Dermis blood vessel endothelial cell (primary cell): ENCODE results near the gene SLC25A20. TPM values are rescaled to one million over a fixed set of nuclear protein-coding genes. Genes with fewer than 3 reads are reported as not detected.

Experiments used
- DNase-seq: peaks from one replicate; pipeline ENCODE4 v3.0.0; 2010
- total RNA-seq: library from RNA; depleted of rRNA; stranded (reverse); fragments of >200 nt; gene quantifications from 2 replicates; pipeline ENCODE4 v1.2.3, GENCODE V29; 2014

Gene SLC25A20
- total RNA-seq, 1 donor from 2014 or later, result 29.3 TPM

DNA sequence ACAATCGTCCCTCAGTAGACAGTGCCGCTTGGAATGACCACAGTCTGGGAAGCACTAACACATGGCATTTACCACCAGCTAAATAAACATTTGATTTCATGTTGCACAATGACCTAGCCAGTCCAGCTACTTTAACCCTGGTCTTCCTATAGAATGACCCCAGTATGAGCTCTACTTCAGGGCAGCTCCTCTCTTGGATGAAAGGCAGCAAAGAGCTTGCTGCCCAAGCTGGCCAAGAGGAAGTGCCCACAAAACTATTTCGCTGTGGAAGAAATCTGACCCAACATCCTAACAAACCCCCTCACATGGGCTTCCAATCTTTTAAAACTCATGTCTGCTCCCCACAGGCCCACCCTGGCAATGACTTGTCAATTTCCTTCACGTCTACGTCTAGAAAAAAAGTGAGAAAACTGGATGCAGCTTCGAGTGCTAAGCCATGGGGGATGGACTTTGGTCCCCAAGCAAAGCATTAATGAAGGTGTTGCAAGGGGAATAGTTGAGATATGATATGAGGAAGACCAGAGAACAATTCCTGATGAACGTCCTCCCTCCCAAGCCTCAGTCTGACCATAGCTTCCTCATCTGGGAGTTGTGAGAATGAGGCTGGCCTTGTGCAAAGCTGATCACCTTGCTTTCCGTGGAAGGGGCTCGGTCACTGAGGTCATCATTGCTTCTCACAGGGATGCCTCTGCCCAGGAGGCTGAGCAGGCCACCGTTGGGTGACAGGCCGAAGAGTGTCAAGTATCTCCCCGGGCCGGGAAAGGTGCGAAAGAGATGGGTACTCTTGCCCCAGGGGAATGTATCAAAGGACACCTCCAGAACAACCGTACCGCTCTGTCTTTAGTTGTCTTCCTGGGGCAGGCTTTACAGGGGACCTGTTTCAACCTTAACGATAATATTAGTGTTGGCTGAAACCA is 964 bp downstream of the SLC25A20 start:
- peak; percentile 7 for DNase-seq

DNA sequence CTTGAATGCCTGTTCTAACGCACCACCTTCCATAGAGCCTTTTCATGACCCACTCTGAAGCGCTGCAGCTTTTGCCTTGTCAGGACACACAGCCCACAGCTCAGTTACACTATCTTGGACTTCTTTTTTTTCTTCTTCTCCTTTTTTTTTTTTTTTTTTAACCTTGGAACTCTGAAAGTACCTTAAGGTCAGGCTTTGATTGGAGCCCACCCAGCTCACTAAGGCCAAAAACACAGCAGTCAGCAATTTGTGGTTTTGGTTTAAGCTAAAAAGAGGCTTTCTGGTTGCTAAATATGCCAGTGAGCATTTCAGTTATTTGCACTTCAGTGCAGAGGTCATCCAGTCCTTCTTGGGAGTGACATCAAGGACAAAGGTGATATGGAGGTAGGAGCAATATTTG is 1.7 kb downstream of the SLC25A20 start:
- DNase-seq, result no peak

DNA sequence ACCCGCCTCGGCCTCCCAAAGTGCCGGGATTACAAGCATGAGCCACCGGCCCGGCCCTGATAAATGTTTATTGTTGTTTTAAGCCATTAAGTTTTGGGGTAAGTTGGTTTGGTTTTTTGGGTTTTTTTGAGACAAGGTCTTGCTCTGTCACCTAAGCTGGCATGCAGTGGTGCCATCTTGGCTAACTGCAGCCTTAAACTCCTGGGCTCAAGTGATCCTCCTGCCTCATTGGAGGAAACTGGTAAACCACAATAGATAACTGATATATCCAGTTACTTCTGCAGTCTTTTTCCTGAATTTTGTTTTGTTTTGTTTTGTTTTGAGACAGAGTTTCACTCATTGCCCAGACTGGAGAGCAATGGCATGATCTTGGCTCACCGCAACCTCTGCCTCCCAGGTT is 4.2 kb downstream of the SLC25A20 start:
- no peak for DNase-seq

DNA sequence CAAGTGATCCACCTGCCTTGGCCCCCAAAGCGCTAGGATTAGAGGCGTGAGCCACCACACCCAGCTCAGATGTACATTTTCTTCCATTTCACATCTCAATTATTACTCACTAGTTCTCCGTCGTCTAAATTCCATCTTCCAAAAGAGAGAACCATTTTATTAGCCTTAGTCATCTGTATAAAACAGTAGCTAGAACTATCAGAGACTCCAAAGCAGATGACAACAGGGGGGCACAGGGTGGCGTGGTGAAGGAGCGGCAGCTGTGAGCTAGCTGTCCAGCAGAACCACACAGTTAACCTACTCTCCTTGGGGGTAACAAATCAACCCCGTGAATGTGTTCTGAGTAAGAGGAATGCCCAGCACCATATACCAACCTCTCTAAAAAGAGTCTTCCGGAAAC is 7.1 kb downstream of the SLC25A20 start:
- no peak for DNase-seq

DNA sequence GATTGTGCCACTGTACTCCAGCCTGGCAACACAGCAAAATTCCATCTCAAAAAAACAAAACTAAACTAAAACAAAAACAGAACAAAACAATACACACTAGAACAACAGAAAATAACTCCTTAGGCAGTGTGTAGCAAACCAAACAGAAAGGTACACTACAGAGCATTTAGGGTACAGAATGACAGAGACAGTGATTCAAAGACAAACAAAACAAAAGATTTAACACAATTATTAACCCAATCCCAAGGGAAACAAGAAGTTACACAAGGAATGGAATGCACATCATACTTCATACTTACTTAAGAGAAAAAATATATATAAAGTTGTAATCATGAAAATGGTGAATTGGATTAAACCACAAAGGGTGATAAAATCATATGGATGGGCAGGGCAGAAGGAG is 12.9 kb downstream of the SLC25A20 start:
- DNase-seq, result no peak

DNA sequence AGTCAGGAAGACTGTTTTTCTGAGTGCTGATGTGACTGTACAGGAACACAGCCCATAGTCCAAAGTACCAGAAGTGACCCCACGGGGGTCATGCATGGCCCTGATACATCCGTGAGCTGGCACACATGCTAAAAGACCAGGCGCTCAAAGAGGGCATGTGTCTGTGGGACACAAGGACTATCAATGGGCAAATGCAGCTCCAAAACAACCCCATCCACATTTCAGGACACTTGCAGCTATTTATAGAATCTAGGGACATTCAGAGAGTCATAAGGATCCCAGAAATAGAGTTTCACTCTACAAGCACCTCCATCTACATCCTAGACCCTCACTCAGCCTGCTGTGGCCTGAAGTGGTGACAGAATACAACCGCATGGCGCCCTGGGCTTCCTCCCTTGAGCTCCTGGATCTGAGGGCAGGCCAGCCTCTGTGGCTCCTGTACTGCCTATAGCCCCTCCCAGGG is 17.0 kb downstream of the SLC25A20 start:
- DNase-seq, result no peak

DNA sequence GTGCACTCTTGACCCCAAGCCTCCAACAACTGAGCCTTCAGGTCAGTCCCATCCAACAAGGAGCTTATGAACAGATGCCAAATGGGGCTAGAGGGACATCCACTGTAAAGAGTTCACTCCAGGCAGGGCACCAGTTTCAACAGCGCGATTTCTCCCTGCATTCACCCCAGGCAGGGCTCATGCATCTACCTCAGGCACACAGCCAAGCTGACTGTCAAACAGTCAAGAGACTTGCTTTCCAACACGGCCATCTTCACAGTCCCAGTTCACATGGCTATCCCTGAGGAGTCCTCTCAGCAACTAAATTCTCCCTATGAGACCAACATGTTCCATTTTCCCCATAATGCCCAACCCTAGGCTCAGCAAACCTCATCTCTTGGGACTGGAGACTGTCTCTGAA is 17.7 kb downstream of the SLC25A20 start:
- no peak for DNase-seq

DNA sequence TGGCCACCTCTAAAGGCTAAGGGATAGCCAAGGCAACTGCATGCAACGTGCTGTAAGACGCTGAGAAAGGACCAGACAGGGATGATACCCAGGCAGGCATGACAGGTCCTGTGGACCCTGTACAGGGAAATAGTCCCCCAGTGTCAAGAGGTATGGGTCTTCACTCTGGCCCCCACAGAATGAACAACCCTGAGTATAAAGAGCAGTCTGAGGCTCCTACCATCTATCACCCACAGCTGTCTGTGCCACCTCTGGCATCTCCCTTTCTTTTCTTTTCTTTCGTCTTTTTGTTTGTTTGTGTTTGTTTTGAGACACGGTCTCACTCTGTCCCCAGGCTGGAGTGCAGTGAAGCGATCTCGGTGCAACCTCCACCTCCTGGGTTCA is 18.7 kb downstream of the SLC25A20 start:
- DNase-seq, result no peak

DNA sequence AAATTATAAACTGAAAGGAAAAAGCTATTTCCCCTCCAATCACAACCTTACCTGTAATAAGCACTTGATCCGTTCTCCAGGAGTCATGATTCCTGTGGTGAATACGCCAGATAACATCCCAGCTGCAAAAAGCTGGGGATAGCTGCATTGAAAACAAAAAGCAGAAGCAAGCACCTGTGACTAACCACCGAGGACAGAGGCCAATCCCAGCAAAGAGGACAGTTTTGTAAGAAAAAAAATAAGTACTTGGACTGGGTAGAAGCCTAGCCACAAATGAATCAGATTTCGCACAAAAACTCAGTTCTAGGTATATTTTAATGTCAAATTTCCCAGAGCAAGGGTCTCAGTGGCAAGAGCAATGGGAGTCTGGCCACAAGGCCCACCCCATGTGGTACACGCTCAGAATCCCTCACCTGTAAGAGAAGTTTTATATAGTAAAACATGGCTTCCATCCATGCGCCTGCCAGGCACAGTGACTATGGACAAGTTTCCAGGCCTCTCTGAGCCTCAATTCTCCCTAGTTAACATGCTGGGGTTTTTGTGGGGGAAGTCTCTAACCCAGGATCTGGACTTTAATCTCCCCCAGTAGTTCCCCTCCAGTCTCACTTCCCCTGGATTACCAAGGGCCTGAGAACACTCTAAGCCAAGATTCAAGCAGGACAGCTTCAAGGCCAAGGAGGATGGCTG is 19.2 kb downstream of the SLC25A20 start:
- no peak for DNase-seq

DNA sequence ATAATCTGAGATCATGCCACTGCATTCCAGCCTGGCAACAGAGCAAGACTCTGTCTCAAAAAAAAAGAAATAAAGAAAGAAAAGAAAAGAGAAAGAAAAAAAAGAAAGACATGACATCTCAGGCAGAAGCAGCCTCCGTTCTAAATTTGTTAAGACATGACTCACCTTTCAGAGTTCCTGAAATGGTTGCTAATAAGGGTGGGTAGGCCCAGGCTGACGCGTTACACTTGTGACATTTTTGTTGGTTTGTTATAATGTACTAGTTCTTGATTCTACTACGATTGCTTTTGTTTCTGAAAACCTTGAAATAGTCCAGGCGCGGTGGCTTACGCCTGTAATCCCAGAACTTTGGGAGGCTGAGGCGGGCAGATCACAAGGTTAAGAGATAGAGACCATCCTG is 21.0 kb downstream of the SLC25A20 start:
- DNase-seq, result no peak

DNA sequence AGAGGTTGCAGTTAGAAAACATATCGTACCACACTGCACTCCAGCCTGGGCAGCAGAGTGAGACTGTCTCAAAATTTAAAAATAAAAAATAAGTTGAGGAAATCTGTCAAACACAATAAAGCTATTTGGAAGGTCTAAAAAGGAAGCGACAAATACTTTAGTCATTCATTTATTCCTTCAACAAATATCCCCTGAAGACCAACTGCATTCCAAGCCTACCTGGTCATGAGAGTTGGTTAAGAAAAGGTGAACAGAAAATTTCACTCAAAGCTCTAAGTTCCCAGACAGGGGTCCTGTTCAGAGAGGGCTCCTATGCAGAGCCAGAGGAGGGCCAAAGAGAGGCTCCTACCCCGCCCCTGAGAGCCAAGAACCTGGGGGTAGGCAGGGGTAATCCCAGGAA is 35.6 kb downstream of the SLC25A20 start:
- DNase-seq, result peak; percentile 13

DNA sequence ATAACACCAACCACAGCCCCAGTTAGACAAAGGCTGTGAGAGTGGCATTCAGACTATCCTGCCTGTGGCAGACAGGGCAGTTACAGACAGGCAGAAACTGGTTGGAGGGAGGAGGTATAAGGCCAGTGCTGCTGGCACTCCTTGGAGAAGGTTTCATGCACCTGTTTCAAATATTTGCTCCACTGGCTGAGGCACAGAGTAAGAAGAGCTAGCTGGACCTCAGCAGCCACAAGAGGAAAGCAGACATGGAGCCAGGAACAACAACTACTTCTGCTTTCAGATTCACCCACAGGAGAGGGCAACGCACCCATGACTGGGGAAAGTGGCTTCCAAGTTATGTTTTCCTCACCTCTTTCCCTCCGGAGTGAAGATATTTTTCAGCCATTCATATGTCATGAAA is 39.5 kb downstream of the SLC25A20 start:
- no peak for DNase-seq

DNA sequence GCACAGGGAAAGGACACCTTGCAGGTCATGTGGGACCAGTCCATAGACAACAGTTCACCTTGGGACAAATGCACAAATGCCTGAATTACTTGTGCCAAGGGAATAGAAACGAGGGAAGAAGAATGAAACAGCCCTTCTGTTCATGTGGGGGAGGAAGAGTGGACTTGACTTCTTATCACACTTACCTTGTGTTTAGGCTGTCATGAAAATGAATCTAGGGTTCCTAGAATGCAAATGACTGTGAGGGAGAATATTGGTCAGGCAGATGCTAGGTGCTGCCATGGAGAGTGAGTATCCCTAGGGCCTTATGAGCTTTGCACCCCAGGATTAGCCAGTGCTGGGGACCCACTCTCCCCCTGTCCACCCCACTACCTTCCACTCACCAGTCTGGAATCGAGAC is 40.0 kb downstream of the SLC25A20 start:
- no peak for DNase-seq

DNA sequence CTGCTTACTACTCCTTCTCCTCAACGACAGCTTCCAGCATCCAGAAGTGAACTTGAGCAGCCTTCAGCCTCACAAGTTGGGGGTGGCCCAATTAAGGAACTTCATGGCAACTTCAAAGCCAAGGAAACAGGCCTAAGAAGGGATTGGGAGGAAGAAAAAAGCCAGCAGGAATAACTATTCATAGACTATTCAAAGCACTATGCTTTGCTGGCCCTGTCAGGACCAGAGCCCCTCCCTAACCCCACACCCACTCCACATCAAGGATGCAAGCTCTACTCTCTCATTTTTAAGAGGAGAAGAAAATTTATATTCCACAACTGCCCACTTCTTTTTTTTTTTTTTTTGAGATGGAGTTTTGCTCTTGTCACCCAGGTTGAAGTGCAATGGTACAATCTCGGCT is 41.0 kb downstream of the SLC25A20 start:
- no peak for DNase-seq

DNA sequence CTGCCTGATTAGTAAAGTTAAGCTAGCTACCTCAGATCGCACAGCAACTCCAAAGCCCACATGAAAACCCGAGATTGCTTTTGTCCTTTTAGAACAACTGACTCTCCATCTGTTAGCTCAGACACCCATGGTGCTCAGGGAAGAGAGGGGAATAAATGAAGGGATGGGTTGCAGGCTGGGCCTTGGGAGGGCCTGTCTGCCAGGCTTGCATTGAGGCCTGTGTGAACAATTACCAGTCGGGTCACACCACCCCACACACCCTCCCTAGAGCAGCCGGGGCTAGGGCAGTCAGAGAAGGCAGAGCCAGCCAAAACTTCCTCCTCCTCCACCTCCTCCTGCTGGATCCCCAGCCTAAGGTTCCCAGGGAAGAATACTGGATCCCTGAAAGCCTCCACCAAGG is 42.2 kb downstream of the SLC25A20 start:
- DNase-seq, result no peak

DNA sequence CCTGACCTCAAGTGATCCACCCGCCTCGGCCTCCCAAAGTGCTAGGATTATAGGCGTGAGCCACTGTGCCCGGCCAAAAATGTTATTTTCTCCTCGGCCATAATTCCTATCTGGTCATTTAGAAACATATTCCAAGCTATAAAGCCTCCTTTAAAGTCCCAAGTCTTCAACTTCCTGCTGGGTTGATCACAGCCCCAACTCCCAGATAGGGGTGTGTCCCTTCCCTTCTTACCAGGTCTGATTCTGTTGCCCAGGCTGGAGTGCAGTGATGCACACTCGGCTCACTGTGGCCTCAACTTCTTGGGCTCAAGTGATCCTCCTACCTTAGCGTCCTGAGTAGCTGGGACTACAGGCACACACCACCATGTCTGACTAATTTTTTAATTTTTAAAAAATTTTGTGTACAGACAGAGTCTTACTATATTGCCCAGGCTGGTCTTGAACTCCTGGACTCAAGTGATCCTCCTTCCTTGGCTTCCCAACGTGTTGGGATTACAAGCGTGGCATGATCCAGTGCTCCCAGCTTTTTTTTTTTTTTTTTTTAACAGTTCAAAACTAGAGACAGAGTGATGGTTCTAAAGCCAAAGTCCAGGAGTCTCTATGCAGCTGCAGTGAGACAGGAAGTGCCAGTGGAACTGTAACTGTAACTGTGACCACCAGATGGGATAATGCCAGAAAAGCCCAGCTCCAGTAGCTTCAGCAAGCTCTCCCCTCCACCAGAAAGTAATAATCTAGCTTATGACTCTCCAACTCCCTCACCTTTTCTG is 42.8 kb downstream of the SLC25A20 start:
- DNase-seq, result no peak

DNA sequence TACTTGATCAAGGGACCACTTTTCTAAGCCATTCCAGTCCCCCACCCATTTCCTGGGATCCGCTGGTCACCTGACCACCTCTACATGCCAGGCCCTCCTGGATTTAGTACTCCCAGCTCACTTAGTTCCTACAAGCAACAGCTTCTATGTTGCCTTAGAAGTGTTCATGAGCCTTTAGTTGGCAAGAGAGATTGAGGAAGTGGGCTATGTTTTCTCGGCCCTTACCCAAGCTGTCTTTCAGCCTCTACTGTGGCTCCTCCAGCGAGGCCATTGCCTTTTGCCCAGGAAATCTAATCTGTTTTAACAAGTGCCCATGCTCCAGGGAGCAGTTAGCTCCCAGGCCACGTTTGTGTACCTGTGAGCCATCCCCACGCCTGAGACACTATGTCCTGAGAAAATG is 46.5 kb downstream of the SLC25A20 start:
- no peak for DNase-seq

DNA sequence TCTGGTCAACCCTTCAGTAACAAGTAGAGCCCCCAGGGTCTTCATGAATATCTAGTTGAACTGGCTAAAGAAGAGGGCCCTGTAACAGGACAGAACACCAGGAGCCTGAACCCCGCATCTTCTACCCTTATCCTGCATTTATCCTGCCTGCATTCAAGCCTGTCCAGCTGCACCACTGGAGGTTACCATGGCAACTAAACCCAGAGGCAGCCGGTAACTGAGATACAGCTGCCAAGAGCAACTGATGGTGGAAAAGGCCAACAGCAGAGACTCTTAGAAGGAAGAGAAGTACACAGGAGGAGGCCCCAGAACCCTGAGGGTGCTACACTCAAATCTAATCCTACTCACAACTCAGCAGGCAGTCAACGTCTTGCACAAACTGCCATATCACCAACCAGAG is 47.3 kb downstream of the SLC25A20 start:
- no peak for DNase-seq

DNA sequence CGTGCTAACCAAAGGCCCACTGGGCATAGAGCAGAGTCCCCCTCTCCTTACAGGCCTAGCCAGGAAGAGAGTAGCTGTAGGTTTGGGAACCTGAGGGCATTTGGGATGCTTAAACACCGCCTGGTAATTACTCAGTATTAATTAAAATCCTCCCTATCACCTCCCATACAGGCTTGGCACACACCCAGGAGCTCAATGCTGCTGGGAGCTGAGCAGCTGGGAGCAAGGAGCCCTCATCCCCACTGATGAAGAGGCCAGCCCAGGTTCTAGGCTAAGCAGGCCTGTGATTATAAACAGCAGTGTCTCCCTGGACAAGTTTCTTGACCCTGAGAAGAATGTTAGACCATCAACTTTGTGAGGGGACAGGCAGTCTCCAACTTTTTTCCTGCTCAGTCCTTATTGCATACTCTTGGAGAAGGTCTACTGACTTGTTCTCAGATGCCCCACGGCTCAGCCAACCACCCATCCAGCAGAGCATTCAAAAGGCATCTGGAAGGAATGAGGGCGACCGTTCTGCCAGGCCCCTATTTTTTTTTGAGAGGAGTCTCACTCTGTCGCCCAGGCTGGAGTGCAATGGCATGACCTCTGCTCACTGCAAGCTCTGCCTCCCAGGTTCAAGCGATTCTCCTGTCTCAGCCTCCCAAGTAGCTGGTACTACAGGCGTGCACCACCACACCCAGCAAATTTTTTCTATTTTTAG is 49.7 kb downstream of the SLC25A20 start:
- no peak for DNase-seq

DNA sequence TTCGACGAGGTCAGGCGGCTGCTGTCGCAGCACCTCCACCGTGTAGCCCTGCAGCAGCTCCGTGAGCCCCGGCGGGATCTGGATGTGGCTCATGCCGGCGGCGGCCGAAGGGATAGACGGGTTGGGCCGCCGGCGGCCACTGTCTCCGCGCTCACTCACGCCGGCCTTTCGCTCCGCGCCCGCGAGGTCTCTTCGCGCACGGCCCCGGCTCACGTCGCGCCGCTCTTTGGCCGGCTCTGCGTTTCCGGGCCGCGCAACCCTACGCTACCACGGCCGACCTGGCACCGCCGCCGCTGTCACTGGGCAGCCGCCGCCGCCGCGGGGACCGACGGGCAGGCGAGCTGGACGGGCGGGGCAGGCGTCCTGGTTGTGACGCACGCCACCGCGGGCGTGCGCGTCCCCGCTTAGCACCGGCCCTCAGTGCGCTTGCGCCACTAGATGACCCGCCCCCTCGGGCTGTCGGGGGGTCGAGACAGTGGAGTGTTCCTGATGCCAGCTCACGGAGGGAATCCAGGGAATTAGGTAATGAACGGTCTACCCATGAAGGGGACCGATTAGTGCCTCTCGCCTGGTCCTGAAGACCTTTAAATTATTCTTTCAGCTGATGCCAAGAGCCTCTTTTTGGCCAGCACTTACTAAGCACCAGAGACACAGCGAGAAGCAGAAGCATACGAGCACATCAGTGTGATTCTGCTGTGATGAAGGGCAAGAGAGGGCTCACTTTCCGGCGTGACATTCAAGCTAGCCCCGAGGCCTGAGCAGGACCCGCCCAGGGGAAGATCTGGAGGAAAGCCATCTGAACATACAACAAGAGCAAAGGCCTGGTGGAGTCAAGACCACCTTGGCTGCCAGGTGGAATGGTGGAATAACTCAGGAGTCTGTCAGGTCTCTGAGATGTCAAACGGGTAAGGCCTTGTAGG is 50.9 kb downstream of the SLC25A20 start, which contains the start of gene PRKAR2A:
TSS of gene PRKAR2A (minus strand) at position 371 of the 920 bp plus-strand sequence. CDS start at position 93, 278 bp downstream.
- DNase-seq, result peak; percentile 93

DNA sequence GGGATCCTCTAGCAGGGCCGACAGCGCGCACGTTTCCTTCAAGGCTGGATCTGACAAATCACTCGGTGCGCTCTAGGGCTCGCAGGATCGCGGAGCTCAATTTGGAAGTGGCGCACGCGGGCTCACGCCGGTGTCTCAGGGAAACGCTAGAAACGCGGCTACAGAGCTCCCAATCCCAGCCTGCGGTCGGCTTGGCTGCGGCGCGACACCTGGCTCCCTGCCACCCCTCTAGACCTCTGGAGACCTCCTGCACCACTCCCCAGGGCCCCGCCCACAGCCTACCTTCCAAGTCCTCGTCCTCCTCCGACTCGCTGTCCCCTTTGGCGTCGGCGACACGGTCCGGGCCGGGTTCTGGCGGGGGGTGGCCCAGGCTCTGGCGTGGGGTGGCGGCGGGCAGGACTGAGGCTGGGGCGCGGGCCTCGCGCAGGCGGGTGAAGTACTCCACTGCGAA is 51.6 kb downstream of the SLC25A20 start:
- DNase-seq, result peak; percentile 84
